K562 (cell line): ENCODE results near the gene CTBS. TPM values are rescaled to one million over a fixed set of nuclear protein-coding genes. Genes with fewer than 3 reads are reported as not detected.

Experiments used
- CBX1 ChIP-seq: sonication (generic); IDR thresholded peaks from 2 replicates; pipeline ENCODE4 v1.6.1; 2016; ENCODE audit warnings: antibody characterized with exemption, low read depth, mild to moderate bottlenecking
- CEBPB ChIP-seq: fragments of 450-650 bp; IDR thresholded peaks from 2 replicates; pipeline ENCODE4 v1.6.1; 2016; ENCODE audit warnings: missing genetic modification characterization, missing compliant biosample characterization
- EP400 ChIP-seq: fragments of 450-650 bp; IDR thresholded peaks from 2 replicates; pipeline ENCODE4 v1.6.1; 2017; ENCODE audit warnings: antibody characterized with exemption, mild to moderate bottlenecking, moderate library complexity
- KLF16 ChIP-seq: IDR thresholded peaks from 2 replicates; pipeline ENCODE4 v1.6.1; 2016; ENCODE audit warnings: antibody characterized with exemption
- L3MBTL2 ChIP-seq: fragments of 450-650 bp; IDR thresholded peaks from 2 replicates; pipeline ENCODE4 v1.6.1; 2016; ENCODE audit warnings: mild to moderate bottlenecking, moderate library complexity
- MCM5 ChIP-seq: fragments of 450-650 bp; IDR thresholded peaks from 2 replicates; pipeline ENCODE4 v1.6.1; 2016; ENCODE audit warnings: low read depth
- NR4A1 ChIP-seq, 2 experiments: fragments of 250-450 bp in 1 of 2; fragments of 450-650 bp in 1 of 2; sonication (Bioruptor Pico) in 1 of 2; IDR thresholded peaks; 2 replicates each; pipeline versions ENCODE4 v1.4.0 to v1.6.1; 2016 to 2020; ENCODE audit warnings: mild to moderate bottlenecking in 2 of 2, missing compliant biosample characterization in 1 of 2, missing genetic modification characterization in 1 of 2, moderate library complexity in 1 of 2
- PHF8 ChIP-seq: fragments of 200-600 bp; sonication (generic); IDR thresholded peaks from 2 replicates; pipeline ENCODE4 v1.6.1; 2012; ENCODE audit warnings: mixed run types, mild to moderate bottlenecking, inconsistent platforms, low read length, moderate library complexity, borderline replicate concordance
- SIN3A ChIP-seq, 2 experiments: fragments of 150-350 bp in 1 of 2; IDR thresholded peaks; 2 replicates each; pipeline ENCODE4 v1.6.1; 2011 to 2016; ENCODE audit warnings: borderline replicate concordance in 2 of 2, low read depth in 2 of 2, low read length in 2 of 2, mild to moderate bottlenecking in 2 of 2, moderate library complexity in 2 of 2; ENCODE audit not compliant: control insufficient read depth in 1 of 2
- SMARCA4 ChIP-seq: fragments of 450-650 bp; IDR thresholded peaks from 2 replicates; pipeline ENCODE4 v1.6.1; 2016
- SUPT5H ChIP-seq: fragments of 450-650 bp; IDR thresholded peaks from 2 replicates; pipeline ENCODE4 v1.6.1; 2016
- ZEB2 ChIP-seq: fragments of 450-650 bp; IDR thresholded peaks from 2 replicates; pipeline ENCODE4 v1.6.1; 2016
- ZNF165 ChIP-seq: fragments of 250-450 bp; sonication (Bioruptor Pico); IDR thresholded peaks from 2 replicates; pipeline ENCODE4 v1.4.0; 2020; ENCODE audit warnings: borderline replicate concordance
- polyA plus RNA-seq, 8 experiments: library from polyadenylated mRNA; depleted of rRNA in 4 of 8; stranded (reverse) in 5 of 8; unstranded in 3 of 8; fragments of >200 nt; fragmentation: Nextera tagmentation in 2 of 8; fragmentation: Illumina TruSeq in 1 of 8; extraction: Ambion mirVana in 2 of 8; extraction: Trizol in 1 of 8; gene quantifications; 2 replicates each; pipeline versions ENCODE4 v1.2.1 to v1.2.3, GENCODE V29; 2011 to 2014; ENCODE audit warnings: inconsistent platforms in 1 of 8, missing spikeins in 1 of 8
- total RNA-seq, 7 experiments: library from RNA; depleted of rRNA in 6 of 7; stranded (reverse); fragments of >200 nt in 6 of 7; fragmentation: Illumina TruSeq in 2 of 7; extraction: Trizol in 2 of 7; gene quantifications; 2 replicates each; pipeline versions ENCODE4 v1.2.1 to v1.2.3, GENCODE V29; 2011 to 2021; ENCODE audit warnings: low replicate concordance in 1 of 7
- TF ChIP-seq, protein P1 (sequence below), 3 experiments: fragments of 200-800 bp in 1 of 3; sonication (Bioruptor generic) in 1 of 3; sonication (generic) in 1 of 3; formaldehyde crosslinking in 1 of 3; IDR thresholded peaks; 2 replicates each; pipeline versions ENCODE4 v1.6.1 to v1.8.0; 2016 to 2022; ENCODE audit warnings: mild to moderate bottlenecking in 2 of 3, missing compliant biosample characterization in 2 of 3, missing genetic modification characterization in 2 of 3, missing genetic modification reagents in 1 of 3
- TF ChIP-seq, protein P2 (sequence below): fragments of 450-650 bp; IDR thresholded peaks from 2 replicates; pipeline ENCODE4 v1.6.1; 2016; ENCODE audit warnings: mild to moderate bottlenecking
- TF ChIP-seq, protein P3 (sequence below): fragments of 450-650 bp; IDR thresholded peaks from 2 replicates; pipeline ENCODE4 v1.6.1; 2016; ENCODE audit warnings: low read depth, mild to moderate bottlenecking, moderate library complexity
- TF ChIP-seq, protein P4 (sequence below), 2 experiments: fragments of 200-800 bp in 1 of 2; sonication (Bioruptor generic) in 1 of 2; sonication (generic) in 1 of 2; formaldehyde crosslinking in 1 of 2; IDR thresholded peaks in 1 of 2; conservative IDR thresholded peaks in 1 of 2; 2 replicates each; pipeline versions ENCODE4 v1.5.0 to v1.6.1; 2016 to 2020; ENCODE audit warnings: missing compliant biosample characterization in 1 of 2, missing genetic modification characterization in 1 of 2, missing genetic modification reagents in 1 of 2
- TF ChIP-seq, protein P5 (sequence below): sonication (generic); formaldehyde crosslinking; IDR thresholded peaks from 2 replicates; pipeline ENCODE4 v1.8.1; 2023; ENCODE audit warnings: mild to moderate bottlenecking, missing genetic modification reagents

The CTBS gene
- total and polyA plus RNA-seq, 9 of the 15 experiments (the other 6 are each of a cell fraction or from before 2014, with no cell fraction given), result 3.0 to 19.8 (median 9.9) TPM

DNA sequence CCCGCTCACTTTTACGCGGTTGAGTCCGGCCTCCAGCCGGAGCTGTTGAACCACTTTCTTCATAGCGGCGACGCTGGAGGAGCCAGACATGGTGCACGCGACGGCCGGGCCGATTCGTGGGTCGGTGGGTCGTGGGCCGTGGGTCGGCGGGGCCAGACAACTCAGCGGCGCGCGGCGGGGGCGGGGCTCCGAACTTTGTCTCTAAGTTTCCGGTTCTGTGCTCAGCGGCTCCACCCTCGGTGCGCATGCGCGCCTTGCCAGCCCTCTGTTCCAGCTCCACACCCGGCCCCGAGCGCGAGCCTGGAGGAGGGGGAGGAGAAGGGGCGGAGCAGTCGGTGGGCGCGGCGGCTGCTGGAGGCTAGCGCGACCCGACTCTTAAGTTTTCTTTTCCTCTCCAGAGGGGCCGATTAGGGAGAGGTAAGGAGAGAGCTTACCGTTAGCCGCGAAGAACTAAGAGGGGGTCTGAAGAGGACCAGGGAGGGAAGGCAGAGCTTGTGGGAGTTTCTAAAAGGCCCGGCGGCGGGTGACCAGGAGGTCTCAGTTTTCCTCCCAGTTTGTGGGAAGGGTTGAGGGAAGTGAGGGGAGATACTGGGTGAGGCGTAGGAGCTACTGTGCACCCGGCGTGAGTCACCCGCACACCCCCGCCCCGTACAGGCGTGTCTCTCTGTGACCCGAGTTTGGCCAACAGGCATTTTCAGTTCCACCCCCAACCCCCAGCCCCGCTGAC lies 68.1 kb downstream of the CTBS start, which contains the start of the genes GNG5 and SPATA1 (continued):
- TF ChIP-seq, protein P1, sequence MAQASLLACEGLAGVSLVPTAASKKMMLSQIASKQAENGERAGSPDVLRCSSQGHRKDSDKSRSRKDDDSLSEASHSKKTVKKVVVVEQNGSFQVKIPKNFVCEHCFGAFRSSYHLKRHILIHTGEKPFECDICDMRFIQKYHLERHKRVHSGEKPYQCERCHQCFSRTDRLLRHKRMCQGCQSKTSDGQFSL (CRISPR knock-in tag; IDR thresholded peaks at IDR 0.05), result peak; percentile 48; the same call in 1 of the 2 replicates
- TF ChIP-seq, protein P1 (tag; IDR thresholded peaks at IDR 0.05), result 0 out of 4 replicates have a peak, but pooled peaks of 1 of the 2 experiments have one; percentile 32
- TF ChIP-seq, protein P2, sequence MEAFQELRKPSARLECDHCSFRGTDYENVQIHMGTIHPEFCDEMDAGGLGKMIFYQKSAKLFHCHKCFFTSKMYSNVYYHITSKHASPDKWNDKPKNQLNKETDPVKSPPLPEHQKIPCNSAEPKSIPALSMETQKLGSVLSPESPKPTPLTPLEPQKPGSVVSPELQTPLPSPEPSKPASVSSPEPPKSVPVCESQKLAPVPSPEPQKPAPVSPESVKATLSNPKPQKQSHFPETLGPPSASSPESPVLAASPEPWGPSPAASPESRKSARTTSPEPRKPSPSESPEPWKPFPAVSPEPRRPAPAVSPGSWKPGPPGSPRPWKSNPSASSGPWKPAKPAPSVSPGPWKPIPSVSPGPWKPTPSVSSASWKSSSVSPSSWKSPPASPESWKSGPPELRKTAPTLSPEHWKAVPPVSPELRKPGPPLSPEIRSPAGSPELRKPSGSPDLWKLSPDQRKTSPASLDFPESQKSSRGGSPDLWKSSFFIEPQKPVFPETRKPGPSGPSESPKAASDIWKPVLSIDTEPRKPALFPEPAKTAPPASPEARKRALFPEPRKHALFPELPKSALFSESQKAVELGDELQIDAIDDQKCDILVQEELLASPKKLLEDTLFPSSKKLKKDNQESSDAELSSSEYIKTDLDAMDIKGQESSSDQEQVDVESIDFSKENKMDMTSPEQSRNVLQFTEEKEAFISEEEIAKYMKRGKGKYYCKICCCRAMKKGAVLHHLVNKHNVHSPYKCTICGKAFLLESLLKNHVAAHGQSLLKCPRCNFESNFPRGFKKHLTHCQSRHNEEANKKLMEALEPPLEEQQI, result peak; percentile 35; the same call in 1 of the 2 replicates
- TF ChIP-seq SMARCA4 (peak; percentile 91), KLF16 (peak; percentile 50; the same call in 1 of the 2 replicates), EP400 (peak; percentile 83), CBX1 (peak; percentile 73; the same call in 1 of the 2 replicates), NR4A1 (CRISPR knock-in tag; IDR thresholded peaks at IDR 0.05) (no peak), NR4A1 (tag; IDR thresholded peaks at IDR 0.05) (0 out of 2 replicates have a peak, but pooled peaks have one; percentile 32), SUPT5H (peak; percentile 94), CEBPB (no peak), L3MBTL2 (peak; percentile 70), PHF8 (peak; percentile 84), SIN3A (IDR thresholded peaks at IDR 0.05; ENCODE audit: borderline replicate concordance in 2 of 2, control insufficient read depth in 1 of 2, low read depth in 2 of 2, low read length in 2 of 2) (peak in 1 of 2 experiments; percentile 82; a peak in 1 of 4 replicates), MCM5 (no peak), ZNF165 (no peak), ZEB2 (peak; percentile 53; the same call in 1 of the 2 replicates)
- TF ChIP-seq, protein P3, sequence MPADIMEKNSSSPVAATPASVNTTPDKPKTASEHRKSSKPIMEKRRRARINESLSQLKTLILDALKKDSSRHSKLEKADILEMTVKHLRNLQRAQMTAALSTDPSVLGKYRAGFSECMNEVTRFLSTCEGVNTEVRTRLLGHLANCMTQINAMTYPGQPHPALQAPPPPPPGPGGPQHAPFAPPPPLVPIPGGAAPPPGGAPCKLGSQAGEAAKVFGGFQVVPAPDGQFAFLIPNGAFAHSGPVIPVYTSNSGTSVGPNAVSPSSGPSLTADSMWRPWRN, result peak; percentile 78
- TF ChIP-seq, protein P4, sequence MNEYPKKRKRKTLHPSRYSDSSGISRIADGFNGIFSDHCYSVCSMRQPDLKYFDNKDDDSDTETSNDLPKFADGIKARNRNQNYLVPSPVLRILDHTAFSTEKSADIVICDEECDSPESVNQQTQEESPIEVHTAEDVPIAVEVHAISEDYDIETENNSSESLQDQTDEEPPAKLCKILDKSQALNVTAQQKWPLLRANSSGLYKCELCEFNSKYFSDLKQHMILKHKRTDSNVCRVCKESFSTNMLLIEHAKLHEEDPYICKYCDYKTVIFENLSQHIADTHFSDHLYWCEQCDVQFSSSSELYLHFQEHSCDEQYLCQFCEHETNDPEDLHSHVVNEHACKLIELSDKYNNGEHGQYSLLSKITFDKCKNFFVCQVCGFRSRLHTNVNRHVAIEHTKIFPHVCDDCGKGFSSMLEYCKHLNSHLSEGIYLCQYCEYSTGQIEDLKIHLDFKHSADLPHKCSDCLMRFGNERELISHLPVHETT (CRISPR knock-in tag; conservative IDR thresholded peaks at IDR 0.05 in 1 of 2, IDR thresholded peaks at IDR 0.05 in 1 of 2), result peak in 1 of 2 experiments; percentile 82; a peak in 1 of 4 replicates
- TF ChIP-seq, protein P5, sequence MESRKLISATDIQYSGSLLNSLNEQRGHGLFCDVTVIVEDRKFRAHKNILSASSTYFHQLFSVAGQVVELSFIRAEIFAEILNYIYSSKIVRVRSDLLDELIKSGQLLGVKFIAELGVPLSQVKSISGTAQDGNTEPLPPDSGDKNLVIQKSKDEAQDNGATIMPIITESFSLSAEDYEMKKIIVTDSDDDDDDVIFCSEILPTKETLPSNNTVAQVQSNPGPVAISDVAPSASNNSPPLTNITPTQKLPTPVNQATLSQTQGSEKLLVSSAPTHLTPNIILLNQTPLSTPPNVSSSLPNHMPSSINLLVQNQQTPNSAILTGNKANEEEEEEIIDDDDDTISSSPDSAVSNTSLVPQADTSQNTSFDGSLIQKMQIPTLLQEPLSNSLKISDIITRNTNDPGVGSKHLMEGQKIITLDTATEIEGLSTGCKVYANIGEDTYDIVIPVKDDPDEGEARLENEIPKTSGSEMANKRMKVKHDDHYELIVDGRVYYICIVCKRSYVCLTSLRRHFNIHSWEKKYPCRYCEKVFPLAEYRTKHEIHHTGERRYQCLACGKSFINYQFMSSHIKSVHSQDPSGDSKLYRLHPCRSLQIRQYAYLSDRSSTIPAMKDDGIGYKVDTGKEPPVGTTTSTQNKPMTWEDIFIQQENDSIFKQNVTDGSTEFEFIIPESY (CRISPR knock-in tag), result peak; percentile 31
